Duodenal mucosa (tissue), 2 donors: ENCODE results near the gene ASTN2.

Experiments
- H3K27ac ChIP-seq: one replicate; pipeline ENCODE4 v1.7.0; 2013; ENCODE audit warnings: low read depth, low read length
- H3K27me3 ChIP-seq, 2 donors: one replicate each; pipeline ENCODE4 v1.7.0; 2013; ENCODE audit warnings: low read length in 2 of 2, control low read depth in 1 of 2; ENCODE audit not compliant: insufficient read depth in 2 of 2, control insufficient read depth in 1 of 2
- H3K36me3 ChIP-seq, 2 donors: one replicate each; pipeline ENCODE4 v1.7.0; 2013; ENCODE audit warnings: low read length in 2 of 2, control low read depth in 1 of 2; ENCODE audit not compliant: insufficient read depth in 2 of 2, control insufficient read depth in 1 of 2
- H3K4me1 ChIP-seq, 2 donors: one replicate each; pipeline ENCODE4 v1.7.0; 2013; ENCODE audit warnings: low read length in 2 of 2, control low read depth in 1 of 2; ENCODE audit not compliant: insufficient read depth in 2 of 2, control insufficient read depth in 1 of 2
- H3K4me3 ChIP-seq, 2 donors: one replicate each; pipeline ENCODE4 v1.7.0; 2013; ENCODE audit warnings: low read length in 2 of 2, low read depth in 1 of 2
- H3K9ac ChIP-seq, 2 donors: one replicate each; pipeline ENCODE4 v1.7.0; 2013; ENCODE audit warnings: low read length in 2 of 2, low read depth in 1 of 2
- H3K9me3 ChIP-seq, 2 donors: one replicate each; pipeline ENCODE4 v1.7.0; 2013; ENCODE audit warnings: low read length in 2 of 2, control low read depth in 1 of 2; ENCODE audit not compliant: control insufficient read depth in 1 of 2

The ASTN2 gene

GRCh38 chr9:116585896-116586295 lies 829.0 kb downstream of the ASTN2 start:
- no peak overlapping the region for H3K4me3 ChIP-seq
- no peaks in the 10 kb centered on the region for H3K27me3 ChIP-seq
- H3K4me1 ChIP-seq = peaks cover 5 to 8% of the 10 kb centered on the region in 2 donors
- H3K36me3 ChIP-seq = no peaks in the 10 kb centered on the region
- H3K9ac ChIP-seq = no peak overlapping the region
- no peak overlapping the region for H3K27ac ChIP-seq
- peaks cover 0 to 4% of the 10 kb centered on the region in 2 donors for H3K9me3 ChIP-seq

- H3K36me3 ChIP-seq = no peaks in the 10 kb centered on the region
- no peaks in the 10 kb centered on the region for H3K27me3 ChIP-seq
- peaks cover 0 to 4% of the 10 kb centered on the region in 2 donors for H3K9me3 ChIP-seq
- H3K27ac ChIP-seq = no peak overlapping the region
- H3K9ac ChIP-seq = no peak overlapping the region
- H3K4me1 ChIP-seq = peaks cover 5 to 8% of the 10 kb centered on the region in 2 donors
- H3K4me3 ChIP-seq = no peak overlapping the region
Measured at GRCh38 chr9:116585204-116585603, 829.7 kb downstream of the ASTN2 start.

- Histone ChIP-seq H3K4me1 (peaks cover 6 to 8% of the 10 kb centered on the region in 2 donors), H3K36me3 (no peaks in the 10 kb centered on the region), H3K4me3 (no peak overlapping the region), H3K9me3 (no peaks in the 10 kb centered on the region), H3K27me3 (no peaks in the 10 kb centered on the region), H3K27ac (no peak overlapping the region), H3K9ac (no peak overlapping the region)
Measured at GRCh38 chr9:116580853-116581252, 834.0 kb downstream of the ASTN2 start.

GRCh38 chr9:116576386-116576785 lies 838.5 kb downstream of the ASTN2 start:
- no peaks in the 10 kb centered on the region for H3K36me3 ChIP-seq
- H3K9ac ChIP-seq = no peak overlapping the region
- H3K27ac ChIP-seq = no peak overlapping the region
- no peaks in the 10 kb centered on the region for H3K27me3 ChIP-seq
- H3K4me3 ChIP-seq = no peak overlapping the region
- H3K4me1 ChIP-seq = peaks cover 16 to 29% of the 10 kb centered on the region in 2 donors
- H3K9me3 ChIP-seq = no peaks in the 10 kb centered on the region

- Histone ChIP-seq H3K36me3 (no peaks in the 10 kb centered on the region), H3K9ac (no peak overlapping the region), H3K27ac (no peak overlapping the region), H3K4me3 (no peak overlapping the region), H3K9me3 (no peaks in the 10 kb centered on the region), H3K4me1 (peaks cover 18 to 38% of the 10 kb centered on the region in 2 donors), H3K27me3 (no peaks in the 10 kb centered on the region)
Measured at GRCh38 chr9:116574027-116574679, 840.7 kb downstream of the ASTN2 start.

- H3K27ac ChIP-seq = no peak overlapping the region
- H3K27me3 ChIP-seq = no peaks in the 10 kb centered on the region
- no peak overlapping the region for H3K4me3 ChIP-seq
- H3K4me1 ChIP-seq = peaks cover 26 to 48% of the 10 kb centered on the region in 2 donors
- no peaks in the 10 kb centered on the region for H3K36me3 ChIP-seq
- no peaks in the 10 kb centered on the region for H3K9me3 ChIP-seq
- H3K9ac ChIP-seq = no peak overlapping the region
Measured at GRCh38 chr9:116572095-116572748, 842.6 kb downstream of the ASTN2 start.

- H3K27ac ChIP-seq = no peak overlapping the region
Measured at GRCh38 chr9:116569111-116569510, 845.7 kb downstream of the ASTN2 start.

GRCh38 chr9:116566677-116567488 lies 848.0 kb downstream of the ASTN2 start:
- H3K9me3 ChIP-seq = no peaks in the 10 kb centered on the region
- peaks cover 20 to 39% of the 10 kb centered on the region in 2 donors for H3K4me1 ChIP-seq
- H3K27ac ChIP-seq = peak overlapping the region; percentile 3
- H3K9ac ChIP-seq = no peak overlapping the region
- no peaks in the 10 kb centered on the region for H3K27me3 ChIP-seq
- no peak overlapping the region for H3K4me3 ChIP-seq
- H3K36me3 ChIP-seq = no peaks in the 10 kb centered on the region

More at GRCh38 chr9:116569111-116569510, 845.7 kb downstream of the ASTN2 start:
- peaks cover 28 to 48% of the 10 kb centered on the region in 2 donors for H3K4me1 ChIP-seq
- H3K27me3 ChIP-seq = no peaks in the 10 kb centered on the region
- no peaks in the 10 kb centered on the region for H3K9me3 ChIP-seq
- H3K4me3 ChIP-seq = no peak overlapping the region
- no peaks in the 10 kb centered on the region for H3K36me3 ChIP-seq
- H3K9ac ChIP-seq = no peak overlapping the region

- Histone ChIP-seq H3K9ac (no peak overlapping the region), H3K27me3 (no peaks in the 10 kb centered on the region), H3K36me3 (no peaks in the 10 kb centered on the region), H3K4me1 (peaks cover 19 to 33% of the 10 kb centered on the region in 2 donors), H3K4me3 (no peak overlapping the region), H3K9me3 (no peaks in the 10 kb centered on the region), H3K27ac (no peak overlapping the region)
Measured at GRCh38 chr9:116565986-116566385, 848.9 kb downstream of the ASTN2 start.

- Histone ChIP-seq H3K4me3 (no peak overlapping the region), H3K4me1 (peaks cover 20 to 35% of the 10 kb centered on the region in 2 donors), H3K27ac (no peak overlapping the region), H3K9me3 (no peaks in the 10 kb centered on the region), H3K9ac (no peak overlapping the region), H3K27me3 (no peaks in the 10 kb centered on the region), H3K36me3 (no peaks in the 10 kb centered on the region)
Measured at GRCh38 chr9:116564266-116564793, 850.5 kb downstream of the ASTN2 start.
